Neural progenitor cell (in vitro differentiated cells): Measurements from ENCODE around the gene ADGRD1.

Experiments used
- CTCF ChIP-seq: fragments of 200-600 bp; sonication (generic); IDR thresholded peaks from 2 replicates; pipeline ENCODE4 v1.5.1; 2017; ENCODE audit warnings: antibody characterized with exemption, mild to moderate bottlenecking
- EZH2 ChIP-seq: fragments of 200-600 bp; sonication (generic); IDR thresholded peaks from 2 replicates; pipeline ENCODE4 v1.6.1; 2017; ENCODE audit warnings: antibody characterized with exemption, mild to moderate bottlenecking, moderate library complexity
- EZH2phosphoT487 ChIP-seq: fragments of 200-600 bp; sonication (generic); IDR thresholded peaks from 2 replicates; pipeline ENCODE4 v1.6.1; 2017; ENCODE audit warnings: antibody characterized with exemption

GRCh38 chr12:131102991-131103668, 149.4 kb downstream of the ADGRD1 start:
- TF ChIP-seq CTCF (no peak), EZH2 (no peak), EZH2phosphoT487 (no peak)
